Lower leg skin (tissue), 4 donors: Measurements from ENCODE around the gene FITM2. TPM values are rescaled to one million over a fixed set of nuclear protein-coding genes. Genes with fewer than 3 reads are reported as not detected.
"Not testable (repeated sequence)": the region's sequence is repeated elsewhere in the genome, so short reads cannot be mapped to it uniquely, and the experiment has no call there.

Experiments used
- DNase-seq, 2 donors: peaks; one replicate each; pipeline ENCODE4 v3.0.0-alpha.2; 2019; ENCODE audit warnings: low spot score in 2 of 2
- H3K4me3 ChIP-seq: fragments of 200-600 bp; sonication (generic); 2 replicates; pipeline ENCODE4 v1.5.1; 2017; ENCODE audit warnings: mild to moderate bottlenecking, low read depth; ENCODE audit not compliant: poor library complexity, severe bottlenecking
- CTCF ChIP-seq, 3 donors: fragments of 450-650 bp; IDR thresholded peaks; one replicate each; pipeline ENCODE4 v1.5.1; 2016; ENCODE audit warnings: antibody characterized with exemption in 3 of 3, mild to moderate bottlenecking in 3 of 3, moderate library complexity in 2 of 3
- POLR2A ChIP-seq, 2 donors: fragments of 450-650 bp; IDR thresholded peaks; one replicate each; pipeline ENCODE4 v1.6.1; 2016 to 2017; ENCODE audit warnings: antibody characterized with exemption in 2 of 2, mild to moderate bottlenecking in 1 of 2, moderate library complexity in 1 of 2
- WGBS, 2 donors: methylation state at CpG; one replicate each; pipeline ENCODE4 v1.1.5; 2018; 5-methylcytosine and 5-hydroxymethylcytosine counted together
- intact Hi-C: fragments of 100-400 bp; cut with DNase I; formaldehyde crosslinking; loops from one replicate; pipeline ENCODE4 v1.15.0; 2023; ENCODE audit warnings: low total_unique reads
- total RNA-seq, 4 donors: library from RNA; depleted of rRNA; stranded (reverse); fragments of >200 nt; gene quantifications; one replicate each; pipeline ENCODE4 v1.1.0, GENCODE V29; 2016

Gene FITM2
- total RNA-seq, 4 donors from 2014 or later: 7.6 to 13.0 (median 9.5) TPM

GRCh38 chr20:44301285-44301684 is 9.7 kb downstream of the FITM2 start:
- intact Hi-C loops: no loop called here
- no peak overlapping the region for H3K4me3 ChIP-seq
- no peak for TF ChIP-seq CTCF (IDR thresholded peaks at IDR 0.05)
- TF ChIP-seq POLR2A (IDR thresholded peaks at IDR 0.05): no peak
- DNase-seq: no peak

GRCh38 chr20:44299011-44299535 is 11.9 kb downstream of the FITM2 start:
- H3K4me3 ChIP-seq, intact Hi-C loops, DNase-seq: not testable (repeated sequence)
- WGBS, 2 donors: 76 to 96% methylated on average over 22 to 38 of the region's 42 CpGs

- intact Hi-C loops: no loop called here
- WGBS, 2 donors: 95 to 96% methylated on average over 4 of the region's 4 CpGs
- no peak overlapping the region for H3K4me3 ChIP-seq
- TF ChIP-seq CTCF (IDR thresholded peaks at IDR 0.05): no peak
- no peak for TF ChIP-seq POLR2A (IDR thresholded peaks at IDR 0.05)
- DNase-seq: no peak
Observed at GRCh38 chr20:44297721-44298120, 13.3 kb downstream of the FITM2 start.

GRCh38 chr20:44296011-44296410 is 15.0 kb downstream of the FITM2 start:
- no peak overlapping the region for H3K4me3 ChIP-seq
- WGBS, 2 donors: 75 to 80% methylated on average over 7 of the region's 7 CpGs
- intact Hi-C loops: no loop called here
- TF ChIP-seq CTCF (IDR thresholded peaks at IDR 0.05): no peak
- no peak for TF ChIP-seq POLR2A (IDR thresholded peaks at IDR 0.05)
- no peak for DNase-seq

- no peak for TF ChIP-seq POLR2A (IDR thresholded peaks at IDR 0.05)
- TF ChIP-seq CTCF (IDR thresholded peaks at IDR 0.05): no peak
- 93 to 95% methylated on average over 7 of the region's 7 CpGs for WGBS, 2 donors
- intact Hi-C loops: no loop called here
- no peak for DNase-seq
- no peak overlapping the region for H3K4me3 ChIP-seq
Observed at GRCh38 chr20:44291754-44292153, 19.2 kb downstream of the FITM2 start.

- 94 to 96% methylated on average over 3 of the region's 3 CpGs for WGBS, 2 donors
- intact Hi-C loops: no loop called here
- no peak overlapping the region for H3K4me3 ChIP-seq
- DNase-seq: no peak
- TF ChIP-seq POLR2A (IDR thresholded peaks at IDR 0.05): no peak
- no peak for TF ChIP-seq CTCF (IDR thresholded peaks at IDR 0.05)
Observed at GRCh38 chr20:44288252-44288651, 22.8 kb downstream of the FITM2 start.
